Fibroblast of skin of left biceps (primary cell): Measurements from ENCODE around the gene FARP1.
"Not testable (repeated sequence)": the region's sequence is repeated elsewhere in the genome, so short reads cannot be mapped to it uniquely, and the experiment has no call there.

Source experiments
- DNase-seq, 2 experiments: peaks; one replicate each; pipeline ENCODE4 v3.0.0-alpha.2; 2013; ENCODE audit warnings: low read depth in 2 of 2

The FARP1 gene

DNA sequence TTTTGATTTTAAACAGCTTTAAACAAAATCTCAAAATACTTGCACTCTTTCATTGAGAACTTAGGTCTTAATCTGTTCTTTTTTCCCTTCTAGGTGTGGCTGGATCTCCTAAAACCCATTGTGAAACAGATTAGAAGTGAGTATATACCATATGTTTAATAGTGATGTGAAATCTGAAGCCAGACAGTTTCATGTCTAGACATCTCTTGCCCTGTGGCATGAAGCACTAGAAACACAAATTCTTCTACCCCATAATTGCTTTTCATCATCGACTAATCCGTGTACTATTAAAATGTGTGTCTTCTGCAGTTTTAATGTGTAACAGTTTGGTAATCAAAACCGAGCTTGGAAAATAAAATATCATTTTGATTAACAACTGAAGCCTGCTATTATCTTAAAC lies 222.4 kb downstream of the FARP1 start:
- no peak for DNase-seq

DNA sequence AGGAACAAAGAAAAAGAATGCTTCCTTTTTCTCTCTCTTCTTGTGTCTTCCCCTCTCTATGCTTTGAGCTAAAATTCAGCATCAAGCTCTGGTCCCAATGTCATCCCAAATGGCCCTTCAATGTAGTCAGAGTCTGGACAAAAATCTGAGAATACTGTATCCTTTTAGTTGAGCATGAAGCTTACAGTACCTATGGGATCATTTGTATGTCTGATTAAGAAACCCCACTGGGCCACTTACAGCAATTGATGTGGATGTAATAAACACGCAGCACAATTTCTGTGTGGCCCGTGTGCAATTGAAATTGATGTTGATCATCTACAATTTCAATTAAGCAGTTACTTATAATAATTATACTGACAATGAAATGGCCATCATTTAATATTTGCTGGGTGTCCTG lies 223.1 kb downstream of the FARP1 start:
- DNase-seq = no peak

DNA sequence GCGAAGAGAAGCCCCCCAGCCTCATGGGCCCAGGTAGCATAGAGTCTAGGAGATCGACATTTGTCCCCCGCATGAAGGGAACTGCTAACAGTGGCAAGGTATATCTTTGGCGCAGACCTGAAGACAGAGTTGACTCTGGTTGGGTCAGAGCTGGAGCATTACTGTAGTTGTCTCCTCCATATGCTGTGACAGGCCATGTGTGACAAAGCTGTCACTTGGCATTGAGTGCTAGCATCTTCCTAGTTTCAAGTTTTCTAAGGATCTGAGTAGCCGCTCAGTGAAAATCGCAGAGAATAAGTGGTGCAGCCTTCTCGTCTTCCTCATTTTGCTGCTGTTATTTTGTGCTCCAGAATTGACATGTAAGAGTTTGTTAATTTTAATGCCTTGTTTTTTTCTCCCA lies 223.5 kb downstream of the FARP1 start:
- DNase-seq = no peak

DNA sequence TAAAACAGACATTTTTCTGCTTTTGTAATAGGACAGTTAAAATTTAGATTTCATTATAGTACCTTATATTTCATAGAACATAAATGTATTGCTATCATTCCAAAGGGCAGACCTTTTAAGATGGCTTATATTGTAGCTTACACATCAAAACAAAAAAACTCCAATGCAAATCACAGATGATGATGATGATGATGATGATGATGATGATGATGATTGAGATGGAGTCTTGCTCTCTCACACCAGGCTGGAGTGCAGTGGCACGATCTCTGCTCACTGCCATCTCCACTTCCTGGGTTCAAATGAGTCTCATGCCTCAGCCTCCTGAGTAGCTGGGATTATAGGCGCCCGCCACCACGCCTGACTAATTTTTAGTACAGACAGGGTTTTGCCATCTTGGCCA lies 224.1 kb downstream of the FARP1 start:
- no peak for DNase-seq

DNA sequence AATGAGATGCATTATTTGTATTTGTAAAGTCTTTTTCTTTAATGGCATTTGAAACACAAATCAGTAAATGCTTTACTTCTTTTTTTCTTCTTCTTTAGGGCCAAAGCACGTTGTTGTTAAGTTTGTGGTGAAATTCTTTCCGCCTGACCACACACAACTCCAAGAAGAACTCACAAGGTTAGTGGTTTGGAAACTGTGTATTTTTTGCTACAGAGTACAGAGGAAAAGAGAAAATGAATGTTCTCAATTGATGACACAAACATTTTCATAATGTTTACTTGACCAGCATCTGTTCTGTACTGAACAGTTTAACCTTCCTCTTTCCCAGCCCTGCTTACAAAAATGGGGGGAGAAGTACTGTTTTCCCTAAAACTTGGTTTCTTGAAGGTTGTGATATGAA lies 225.1 kb downstream of the FARP1 start:
- DNase-seq = no peak

DNA sequence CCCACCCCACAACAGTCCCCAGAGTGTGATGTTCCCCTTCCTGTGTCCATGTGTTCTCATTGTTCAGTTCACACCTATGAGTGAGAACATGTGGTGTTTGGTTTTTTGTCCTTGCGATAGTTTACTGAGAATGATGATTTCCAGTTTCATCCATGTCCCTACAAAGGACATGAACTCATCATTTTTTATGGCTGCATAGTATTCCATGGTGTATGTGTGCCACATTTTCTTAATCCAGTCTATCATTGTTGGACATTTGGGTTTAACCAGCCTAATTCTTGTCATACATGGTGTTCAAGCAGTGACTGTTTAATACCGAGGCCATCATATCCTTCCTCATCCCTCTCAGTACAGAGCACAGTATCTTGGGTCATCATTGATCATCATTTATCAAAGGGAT lies 226.6 kb downstream of the FARP1 start:
- DNase-seq = not testable (repeated sequence)

DNA sequence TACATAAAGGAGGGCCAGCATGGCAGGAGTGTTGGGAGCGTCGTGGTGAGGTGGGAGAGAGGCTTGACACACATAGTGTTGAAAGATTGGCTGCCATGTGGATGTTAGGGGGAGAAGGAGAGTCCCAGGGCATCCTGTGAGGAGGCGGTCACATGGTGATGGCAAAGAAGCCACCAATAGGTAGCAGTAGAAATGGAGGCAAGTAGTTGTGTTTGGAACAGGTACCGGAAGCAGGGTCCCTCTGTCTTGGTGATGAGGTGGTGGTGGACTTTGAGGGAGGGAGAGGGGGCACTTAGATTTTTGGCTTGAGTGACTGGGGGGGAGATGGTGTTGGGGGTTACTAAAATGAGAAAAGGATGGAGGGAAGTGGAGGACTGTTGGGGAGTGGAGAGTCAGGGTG lies 227.4 kb downstream of the FARP1 start:
- DNase-seq = no peak

DNA sequence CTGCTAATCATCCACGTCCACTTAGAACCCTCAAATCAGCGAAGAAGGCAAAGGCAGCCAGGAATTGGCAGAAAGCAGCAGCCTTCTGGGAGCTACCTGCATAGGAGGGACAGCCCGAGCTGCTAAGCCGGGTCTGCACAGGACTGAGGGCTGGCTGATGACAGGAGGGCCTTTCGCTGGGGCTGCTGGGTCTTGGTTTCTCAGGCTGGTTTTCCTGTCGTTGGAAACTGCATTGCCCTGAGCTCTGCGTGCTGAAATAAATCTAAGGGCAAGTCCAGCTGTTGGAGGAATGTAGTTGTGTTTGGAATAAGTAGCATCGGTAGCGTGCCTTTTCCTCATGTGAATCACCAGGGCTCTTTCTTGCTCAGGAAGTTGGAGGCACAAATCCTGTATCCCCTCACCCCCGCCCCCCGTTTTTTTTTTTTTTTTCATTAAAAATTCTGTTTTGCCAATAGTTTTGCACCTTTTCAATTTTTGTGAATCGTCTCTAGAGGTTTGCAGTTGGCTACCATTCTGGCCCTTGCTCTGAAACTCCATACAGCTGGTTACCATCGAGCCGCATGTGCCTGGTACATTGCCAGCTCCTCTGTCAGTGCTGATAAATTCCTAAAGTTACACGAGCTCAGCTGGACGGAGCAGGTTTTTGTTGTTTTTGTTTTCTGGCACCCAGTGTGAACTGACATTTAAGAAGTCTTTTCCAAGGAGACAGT lies 228.1 kb downstream of the FARP1 start:
- peak; percentile 71 to 74 for DNase-seq

DNA sequence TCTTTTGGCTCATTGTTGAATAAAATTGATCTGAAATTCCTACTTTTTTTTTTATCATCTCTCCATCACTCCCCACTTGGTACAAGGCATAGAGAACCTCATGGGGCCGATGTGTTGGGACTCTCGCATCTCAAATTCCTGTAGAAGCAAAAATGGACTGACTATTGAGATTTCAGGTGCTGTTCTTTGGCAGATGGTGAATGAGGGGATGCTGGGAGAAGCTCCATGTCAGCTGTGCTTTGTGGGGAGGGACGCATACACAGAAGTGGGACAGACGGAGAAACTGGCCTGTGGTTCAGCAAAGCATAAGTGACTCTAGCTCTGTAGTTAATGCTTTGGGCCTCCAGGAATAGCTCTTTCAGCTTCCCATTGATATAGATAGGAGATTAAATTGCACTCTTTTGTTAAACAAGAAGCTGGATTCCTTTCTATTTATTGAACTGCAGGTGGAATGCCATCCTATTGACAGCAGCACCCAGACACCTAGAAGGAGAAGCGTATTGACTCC lies 228.7 kb downstream of the FARP1 start:
- no peak for DNase-seq

DNA sequence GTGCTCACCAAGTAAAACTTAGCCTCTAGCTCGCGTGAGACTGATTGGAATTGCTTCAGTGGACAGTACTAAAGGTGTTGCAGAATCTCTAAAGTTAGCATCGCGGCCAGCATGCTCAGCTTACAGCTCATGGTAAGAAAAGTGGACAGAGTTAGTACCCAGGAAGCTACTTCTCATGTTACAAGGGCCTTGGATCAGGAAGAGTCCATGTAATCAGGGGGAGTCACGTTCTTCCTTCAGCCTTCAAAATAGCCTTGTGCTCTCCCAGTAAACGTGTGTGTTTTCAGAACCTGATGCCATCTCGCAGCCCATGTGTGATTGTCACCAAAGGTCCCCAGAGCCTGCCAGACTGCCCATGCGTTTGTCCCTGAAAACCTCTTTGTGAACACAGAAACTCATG lies 230.0 kb downstream of the FARP1 start:
- DNase-seq = no peak

DNA sequence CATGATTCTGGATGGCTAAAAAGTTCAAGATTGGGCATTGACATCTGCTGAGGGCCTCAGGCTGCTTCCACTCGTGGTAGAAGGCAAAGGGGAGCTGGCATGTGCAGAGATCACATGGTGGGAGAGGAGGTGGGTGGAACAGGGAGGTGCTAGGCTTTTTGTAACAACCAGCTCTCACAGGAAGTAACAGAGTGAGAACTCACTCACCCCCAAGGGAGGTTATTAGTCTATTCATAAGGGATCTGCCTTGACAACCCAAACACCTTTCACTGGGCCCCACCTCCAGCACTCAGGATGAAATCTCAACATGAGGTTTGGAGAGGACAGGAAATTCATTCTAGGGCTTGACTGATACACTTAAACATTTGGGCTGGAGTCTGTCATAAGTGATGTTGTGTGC lies 231.9 kb downstream of the FARP1 start:
- no peak for DNase-seq

DNA sequence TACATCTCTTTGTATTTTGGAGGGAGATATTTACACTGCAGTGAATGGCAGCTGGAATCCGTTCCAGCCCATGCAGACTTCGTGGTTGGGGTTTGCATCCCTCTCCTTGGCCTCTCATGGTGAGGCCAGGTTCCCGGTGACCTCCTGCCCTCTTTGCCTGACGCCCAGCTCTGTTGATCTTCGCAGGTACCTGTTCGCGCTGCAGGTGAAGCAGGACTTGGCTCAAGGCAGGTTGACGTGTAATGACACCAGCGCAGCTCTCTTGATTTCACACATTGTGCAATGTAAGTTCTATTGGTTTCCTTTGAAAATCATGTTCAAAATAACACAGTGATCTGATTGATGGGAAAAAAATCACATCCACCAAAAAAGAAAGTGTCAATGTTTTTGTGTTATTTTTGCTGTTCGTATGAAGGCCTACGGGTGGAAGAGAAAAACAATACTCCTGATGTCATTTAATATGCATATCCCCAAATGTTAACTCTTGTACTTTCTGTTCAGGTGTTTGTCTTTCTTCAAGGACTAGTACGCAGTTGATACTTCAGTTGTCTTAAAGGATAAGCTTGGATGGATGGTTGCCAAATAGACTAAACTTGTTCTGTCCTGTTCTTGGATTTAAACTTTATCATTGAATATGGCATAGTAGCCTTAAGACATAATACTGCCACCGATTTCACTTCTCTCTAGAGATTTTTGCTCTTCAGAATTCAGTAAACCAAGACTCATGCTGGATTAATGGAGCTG lies 234.9 kb downstream of the FARP1 start:
- DNase-seq = no peak

DNA sequence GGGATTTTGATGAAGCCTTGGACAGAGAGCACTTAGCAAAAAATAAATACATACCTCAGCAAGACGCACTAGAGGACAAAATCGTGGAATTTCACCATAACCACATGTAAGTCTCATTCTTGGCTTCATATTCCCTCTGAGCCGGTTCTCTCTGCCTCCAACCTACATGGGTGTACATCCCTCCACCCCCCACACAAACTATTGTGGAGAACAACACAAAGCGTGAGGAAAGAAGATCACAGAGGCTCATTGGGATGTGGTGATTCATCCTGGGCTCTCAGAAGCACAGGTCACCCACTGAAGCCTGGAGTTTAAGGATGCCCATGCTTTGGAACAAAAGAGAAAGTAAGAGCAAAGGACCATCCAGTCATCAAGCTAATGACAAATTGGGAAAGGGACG lies 241.8 kb downstream of the FARP1 start:
- no peak for DNase-seq

DNA sequence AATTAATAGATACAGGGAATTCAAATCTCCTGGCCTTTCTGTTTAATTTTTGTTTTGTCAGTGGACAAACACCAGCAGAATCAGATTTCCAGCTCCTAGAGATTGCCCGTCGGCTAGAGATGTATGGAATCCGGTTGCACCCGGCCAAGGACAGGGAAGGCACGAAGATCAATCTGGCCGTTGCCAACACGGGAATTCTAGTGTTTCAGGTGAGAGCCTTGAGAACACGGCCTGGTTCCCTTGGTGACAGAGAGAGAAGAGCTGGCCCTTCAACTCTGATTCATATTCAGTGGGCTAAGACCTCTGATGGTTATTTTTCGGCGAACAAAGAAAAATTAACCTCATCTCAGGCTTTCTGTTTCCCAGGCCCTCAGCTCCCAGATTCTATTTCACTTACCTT lies 242.7 kb downstream of the FARP1 start:
- no peak for DNase-seq

DNA sequence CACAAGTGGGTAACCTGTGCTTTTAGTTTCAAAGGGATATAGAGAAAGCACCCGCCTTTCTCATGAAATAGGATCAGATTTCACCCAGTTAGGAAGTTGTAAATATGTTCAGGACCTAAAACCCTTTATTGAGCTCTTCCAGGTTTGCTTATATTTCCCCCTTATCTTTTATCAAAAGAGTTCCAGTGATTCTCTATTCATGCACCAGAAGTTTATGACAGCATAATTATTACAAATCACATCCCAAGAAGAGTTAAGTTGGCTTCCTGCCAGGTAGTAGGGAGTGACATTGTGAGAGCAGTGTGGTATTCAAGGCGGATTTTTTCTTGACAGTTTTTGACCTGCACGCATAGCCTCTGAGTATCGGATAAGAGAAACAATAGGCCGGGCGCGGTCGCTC lies 243.7 kb downstream of the FARP1 start:
- no peak for DNase-seq

DNA sequence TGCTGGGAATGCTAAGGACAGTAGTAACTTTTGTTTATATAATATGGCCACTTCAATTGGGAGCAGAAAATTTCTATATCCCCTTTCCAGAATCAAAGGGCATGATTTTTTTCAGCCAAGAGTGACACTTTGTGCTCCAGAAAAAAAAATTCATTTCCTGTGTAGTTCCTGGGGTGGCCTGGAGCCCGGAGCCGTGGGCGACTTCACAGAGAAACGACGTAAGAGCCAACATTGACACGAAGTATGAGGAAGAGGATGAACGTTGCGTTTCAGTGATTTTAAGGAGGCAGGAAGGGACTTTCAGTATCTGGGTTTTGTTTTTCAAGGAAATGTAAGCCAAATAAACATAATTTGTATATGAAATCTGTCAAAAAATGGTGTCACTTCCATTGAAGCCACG lies 246.4 kb downstream of the FARP1 start:
- DNase-seq = no peak

DNA sequence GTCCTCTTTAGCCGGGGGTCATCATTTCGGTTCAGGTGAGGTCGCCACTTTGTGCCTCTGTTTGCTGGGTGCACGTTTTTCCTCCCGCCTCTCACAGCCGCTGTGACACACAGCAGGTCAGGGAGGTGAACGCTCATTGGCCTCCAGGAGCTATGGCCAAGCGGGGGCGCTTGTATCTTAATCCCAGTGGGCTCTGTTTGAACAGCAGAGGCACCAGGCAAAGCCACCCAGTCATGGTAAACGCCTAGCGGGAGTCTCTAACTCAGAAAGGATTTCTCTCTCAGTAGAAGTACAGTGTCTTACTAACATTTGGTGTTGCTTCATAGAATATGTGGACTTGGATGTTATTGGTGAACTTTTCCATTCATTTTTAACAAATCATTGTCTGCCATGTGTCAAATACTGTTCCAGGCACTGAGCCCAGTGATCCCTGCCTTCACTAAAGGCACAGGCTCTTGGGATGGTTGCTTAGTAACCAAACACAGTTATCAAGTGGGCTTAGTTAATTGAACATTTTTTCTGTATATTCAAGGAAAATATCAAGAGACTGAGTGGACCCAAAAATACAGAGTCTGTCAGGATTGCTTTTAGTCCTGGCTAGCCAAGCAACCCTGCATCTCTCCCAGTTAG lies 247.3 kb downstream of the FARP1 start:
- DNase-seq = no peak

DNA sequence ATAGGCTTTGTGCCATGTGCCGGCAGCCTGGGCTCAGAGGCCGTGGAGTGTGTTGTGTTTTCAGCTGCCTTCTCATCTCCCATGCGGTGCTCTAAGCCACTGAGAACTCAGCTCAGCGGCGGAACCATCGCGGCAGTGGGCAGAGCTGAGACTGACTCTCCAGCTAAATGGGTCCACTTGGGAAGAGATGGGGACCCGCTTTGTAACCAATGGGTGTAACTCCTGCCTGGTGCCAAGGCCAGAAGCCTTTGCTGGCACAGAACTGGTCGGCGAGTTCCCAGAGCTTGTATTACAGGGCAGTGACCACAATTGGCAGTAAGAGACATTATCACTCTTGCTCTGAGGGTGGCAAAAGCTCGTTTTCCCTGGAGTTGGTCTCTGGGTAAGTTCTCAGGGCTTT lies 251.0 kb downstream of the FARP1 start:
- no peak for DNase-seq

DNA sequence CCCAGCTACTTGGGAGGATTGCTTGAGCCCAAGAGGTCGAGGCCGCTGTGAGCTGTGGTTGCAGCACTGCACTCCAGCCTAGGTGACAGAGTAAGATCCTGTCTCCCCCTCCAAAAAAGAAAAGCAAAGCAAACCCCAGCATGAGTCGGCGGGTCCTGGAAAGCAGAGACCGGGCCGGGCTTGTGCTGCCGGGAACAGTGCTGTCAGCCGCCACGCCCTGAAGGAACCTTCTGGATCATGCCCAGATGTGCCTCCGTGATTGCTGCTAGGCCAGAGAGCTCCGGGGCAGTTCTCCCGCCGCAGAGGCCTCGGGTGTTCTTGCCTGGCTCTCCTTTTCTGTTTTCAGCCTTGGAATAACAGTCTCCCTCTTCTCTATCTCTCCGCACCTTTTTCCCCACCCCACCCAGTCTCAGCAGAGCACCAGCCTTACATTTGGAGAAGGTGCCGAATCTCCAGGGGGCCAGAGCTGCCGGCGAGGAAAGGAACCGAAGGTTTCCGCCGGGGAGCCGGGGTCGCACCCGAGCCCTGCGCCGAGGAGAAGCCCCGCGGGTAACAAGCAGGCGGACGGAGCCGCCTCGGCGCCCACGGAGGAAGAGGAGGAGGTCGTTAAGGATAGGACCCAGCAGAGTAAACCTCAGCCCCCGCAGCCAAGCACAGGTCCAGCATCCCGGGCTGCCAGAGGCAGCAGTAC lies 252.1 kb downstream of the FARP1 start:
- no peak for DNase-seq

DNA sequence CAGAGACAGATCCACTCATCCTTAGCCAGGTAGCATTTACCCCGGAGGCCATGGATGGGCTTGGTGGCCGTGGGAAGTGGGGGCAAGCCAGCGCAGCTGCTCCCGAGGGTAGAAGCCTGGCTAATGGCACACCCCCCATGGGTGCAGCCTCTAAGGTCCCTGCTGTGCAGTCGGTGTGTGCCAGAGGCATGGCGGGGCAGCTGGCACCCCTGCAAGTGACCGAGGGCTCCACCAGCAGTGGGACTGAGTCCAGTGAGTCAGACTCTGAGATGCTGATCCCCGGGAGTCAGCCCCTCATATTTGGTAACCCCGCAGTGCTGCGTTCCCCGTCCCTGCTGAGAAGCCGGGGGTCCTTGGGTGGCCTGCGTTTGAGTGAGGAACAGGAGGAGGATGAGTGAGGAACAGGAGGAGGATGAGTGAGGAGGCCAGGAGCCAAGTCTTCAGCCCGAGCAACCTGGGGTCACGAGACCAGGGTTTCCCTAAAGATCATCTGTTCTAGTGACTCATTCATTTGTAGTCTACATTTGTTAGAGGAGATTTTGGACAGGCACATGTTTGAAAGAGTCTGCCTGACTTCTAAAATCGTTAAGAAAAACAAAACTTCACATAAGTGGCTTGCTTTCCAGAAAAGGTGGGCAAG lies 253.3 kb downstream of the FARP1 start:
- no peak for DNase-seq

DNA sequence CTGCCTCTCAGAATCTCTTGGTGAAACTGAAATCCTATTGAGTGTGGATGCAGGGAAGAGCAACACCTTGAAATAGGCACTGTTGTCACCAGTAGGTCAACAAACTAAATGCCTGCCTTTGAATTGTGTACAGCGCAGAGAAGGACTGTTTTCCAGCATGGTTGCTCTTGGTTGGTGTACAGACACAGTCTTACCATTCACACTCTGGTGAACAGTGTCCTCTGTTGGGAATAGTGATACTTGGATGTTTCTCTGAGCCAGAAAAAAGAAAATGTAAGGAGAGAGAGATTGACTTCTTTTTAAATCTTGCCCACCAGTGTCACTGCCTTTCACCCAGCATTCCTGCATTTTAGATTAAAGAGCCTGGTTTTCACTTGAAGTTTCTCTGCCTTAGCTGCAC lies 254.3 kb downstream of the FARP1 start:
- DNase-seq = no peak

DNA sequence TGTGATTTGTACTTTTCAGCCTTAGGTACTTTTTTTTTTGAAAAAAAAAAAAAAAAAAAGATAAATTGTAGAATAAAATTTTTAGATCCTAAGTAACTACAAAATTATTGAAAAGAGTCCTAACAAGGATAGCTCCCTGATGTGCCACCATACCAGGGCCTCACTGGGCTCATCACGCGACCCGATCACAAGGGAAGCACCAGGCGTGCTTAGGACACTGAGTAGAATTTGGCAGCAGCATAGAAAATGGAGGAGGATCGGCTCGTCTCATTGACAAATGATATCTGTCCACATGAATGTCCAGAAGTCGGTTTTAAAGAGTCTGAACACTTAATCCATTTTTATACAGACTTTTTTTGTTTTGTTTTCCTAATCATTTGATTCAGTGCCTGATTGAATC lies 255.0 kb downstream of the FARP1 start:
- no peak for DNase-seq
